ENCODE data around the gene FAM234B.

Gene FAM234B

GRCh38 chr12:13075118-13075480 lies 30.9 kb downstream of the FAM234B start:
- no peak overlapping the region for H3K9ac ChIP-seq (ENCODE audit: low read length)
- H3K36me3 ChIP-seq (replicated peaks; ENCODE audit: low read depth, low read length), result no peaks in the 10 kb centered on the region
- H3K79me2 ChIP-seq (ENCODE audit: low read length), result no peaks in the 10 kb centered on the region

GRCh38 chr12:13075786-13076570 lies 31.8 kb downstream of the FAM234B start:
- H3K9ac ChIP-seq (ENCODE audit: low read length), result no peak overlapping the region
- no peaks in the 10 kb centered on the region for H3K4me1 ChIP-seq (ENCODE audit: low read length)
- TF ChIP-seq EZH2phosphoT487 (IDR thresholded peaks at IDR 0.05; ENCODE audit: low read depth) (no peak), CTCF (IDR thresholded peaks at IDR 0.05; ENCODE audit: low read depth, low read length) (no peak)
- no peak overlapping the region for H2AFZ ChIP-seq (ENCODE audit: low read depth, low read length)
- H3K79me2 ChIP-seq (ENCODE audit: low read length), result no peaks in the 10 kb centered on the region
- no peak overlapping the region for H3K4me3 ChIP-seq (ENCODE audit: low read length)
- H3K4me2 ChIP-seq (ENCODE audit: low read length), result no peak overlapping the region
- H4K20me1 ChIP-seq (ENCODE audit: insufficient read depth, low read length), result no peaks in the 10 kb centered on the region
- no peaks in the 10 kb centered on the region for H3K27me3 ChIP-seq (ENCODE audit: low read depth, low read length)
- no peaks in the 10 kb centered on the region for H3K9me3 ChIP-seq (ENCODE audit: insufficient read depth, low read length)
- H3K27ac ChIP-seq (ENCODE audit: low read length), result no peak overlapping the region
- H3K36me3 ChIP-seq (replicated peaks; ENCODE audit: low read depth, low read length), result no peaks in the 10 kb centered on the region

More at GRCh38 chr12:13075118-13075480, 30.9 kb downstream of the FAM234B start:
- TF ChIP-seq CTCF (IDR thresholded peaks at IDR 0.05; ENCODE audit: low read depth, low read length) (no peak), EZH2phosphoT487 (IDR thresholded peaks at IDR 0.05; ENCODE audit: low read depth) (no peak)
- Histone ChIP-seq H3K9me3 (ENCODE audit: insufficient read depth, low read length) (no peaks in the 10 kb centered on the region), H2AFZ (ENCODE audit: low read depth, low read length) (no peak overlapping the region), H3K4me2 (ENCODE audit: low read length) (no peak overlapping the region), H3K4me1 (ENCODE audit: low read length) (no peaks in the 10 kb centered on the region), H3K27ac (ENCODE audit: low read length) (no peak overlapping the region), H3K27me3 (ENCODE audit: low read depth, low read length) (no peaks in the 10 kb centered on the region), H4K20me1 (ENCODE audit: insufficient read depth, low read length) (no peaks in the 10 kb centered on the region), H3K4me3 (ENCODE audit: low read length) (no peak overlapping the region)

- Histone ChIP-seq H3K4me3 (ENCODE audit: low read length) (no peak overlapping the region), H3K9me3 (ENCODE audit: insufficient read depth, low read length) (no peaks in the 10 kb centered on the region), H3K79me2 (ENCODE audit: low read length) (no peaks in the 10 kb centered on the region), H3K9ac (ENCODE audit: low read length) (no peak overlapping the region), H3K27ac (ENCODE audit: low read length) (no peak overlapping the region), H4K20me1 (ENCODE audit: insufficient read depth, low read length) (no peaks in the 10 kb centered on the region), H2AFZ (ENCODE audit: low read depth, low read length) (no peak overlapping the region), H3K27me3 (ENCODE audit: low read depth, low read length) (no peaks in the 10 kb centered on the region), H3K4me2 (ENCODE audit: low read length) (no peak overlapping the region), H3K36me3 (replicated peaks; ENCODE audit: low read depth, low read length) (no peaks in the 10 kb centered on the region), H3K4me1 (ENCODE audit: low read length) (no peaks in the 10 kb centered on the region)
- TF ChIP-seq CTCF (IDR thresholded peaks at IDR 0.05; ENCODE audit: low read depth, low read length) (no peak), EZH2phosphoT487 (IDR thresholded peaks at IDR 0.05; ENCODE audit: low read depth) (no peak)
Measured at GRCh38 chr12:13079440-13079906, 35.3 kb downstream of the FAM234B start.

- Histone ChIP-seq H3K9me3 (ENCODE audit: insufficient read depth, low read length) (no peaks in the 10 kb centered on the region), H4K20me1 (ENCODE audit: insufficient read depth, low read length) (no peaks in the 10 kb centered on the region), H3K79me2 (ENCODE audit: low read length) (no peaks in the 10 kb centered on the region), H3K4me2 (ENCODE audit: low read length) (no peak overlapping the region), H3K36me3 (replicated peaks; ENCODE audit: low read depth, low read length) (no peaks in the 10 kb centered on the region), H3K4me1 (ENCODE audit: low read length) (no peaks in the 10 kb centered on the region), H3K4me3 (ENCODE audit: low read length) (no peak overlapping the region), H3K27ac (ENCODE audit: low read length) (no peak overlapping the region), H2AFZ (ENCODE audit: low read depth, low read length) (no peak overlapping the region), H3K27me3 (ENCODE audit: low read depth, low read length) (no peaks in the 10 kb centered on the region), H3K9ac (ENCODE audit: low read length) (no peak overlapping the region)
- TF ChIP-seq EZH2phosphoT487 (IDR thresholded peaks at IDR 0.05; ENCODE audit: low read depth), result no peak
- no peak for TF ChIP-seq CTCF (IDR thresholded peaks at IDR 0.05; ENCODE audit: low read depth, low read length)
Measured at GRCh38 chr12:13080266-13080665, 36.1 kb downstream of the FAM234B start.

All from OCI-LY3 (cell line).